DND-41 (cell line): ENCODE measurements around the gene DTWD1.

ENCODE experiments used
- ATAC-seq: fragments of 200-7000 bp; cut with Tn5 transposase; 3 replicates; pipeline ENCODE4 v1.9.1; 2021; ENCODE audit warnings: low read depth; ENCODE audit not compliant: insufficient read depth
- DNase-seq: peaks from one replicate; pipeline ENCODE4 v3.0.0-alpha.2; 2020
- H2AFZ ChIP-seq: 2 replicates; pipeline ENCODE4 v1.6.0; 2012; ENCODE audit warnings: low read depth, low read length
- H3K27ac ChIP-seq: 2 replicates; pipeline ENCODE4 v1.5.1; 2012; ENCODE audit warnings: low read length, inconsistent platforms
- H3K27me3 ChIP-seq: fragments of 200-600 bp; sonication (generic); 2 replicates; pipeline ENCODE4 v1.6.0; 2012; ENCODE audit warnings: low read length, mild to moderate bottlenecking, inconsistent platforms; ENCODE audit not compliant: insufficient read depth, poor library complexity
- H3K36me3 ChIP-seq: 2 replicates; pipeline ENCODE4 v1.5.1; 2012; ENCODE audit warnings: low read length, inconsistent platforms; ENCODE audit not compliant: insufficient read depth
- H3K4me1 ChIP-seq: 2 replicates; pipeline ENCODE4 v1.5.1; 2012; ENCODE audit warnings: mild to moderate bottlenecking, low read length; ENCODE audit not compliant: insufficient read depth
- H3K4me2 ChIP-seq: 2 replicates; pipeline ENCODE4 v1.6.0; 2012; ENCODE audit warnings: mild to moderate bottlenecking, moderate library complexity, low read length, inconsistent platforms; ENCODE audit not compliant: insufficient read depth
- H3K4me3 ChIP-seq, 2 experiments: fragments of 200-600 bp in 1 of 2; shearing (Covaris generic) in 1 of 2; 2 replicates each; pipeline ENCODE4 v1.5.1; 2012 to 2016; ENCODE audit warnings: inconsistent platforms in 2 of 2, low read length in 2 of 2, mild to moderate bottlenecking in 2 of 2, low read depth in 1 of 2, moderate library complexity in 1 of 2
- H3K79me2 ChIP-seq: 2 replicates; pipeline ENCODE4 v1.6.0; 2012; ENCODE audit warnings: low read length, inconsistent platforms; ENCODE audit not compliant: insufficient read depth
- H3K9ac ChIP-seq: 2 replicates; pipeline ENCODE4 v1.6.0; 2012; ENCODE audit warnings: low read depth, mild to moderate bottlenecking, inconsistent platforms, low read length, moderate library complexity
- H3K9me3 ChIP-seq: 2 replicates; pipeline ENCODE4 v1.5.1; 2012; ENCODE audit warnings: low read length, moderate library complexity, mild to moderate bottlenecking, inconsistent platforms; ENCODE audit not compliant: insufficient read depth, severe bottlenecking
- H4K20me1 ChIP-seq: 2 replicates; pipeline ENCODE4 v1.6.0; 2012; ENCODE audit warnings: low read length; ENCODE audit not compliant: insufficient read depth
- EZH2 ChIP-seq: IDR thresholded peaks from 3 replicates; pipeline ENCODE4 v1.6.1; 2012; ENCODE audit warnings: borderline replicate concordance, low read depth, mild to moderate bottlenecking, moderate library complexity, low read length, inconsistent platforms; ENCODE audit not compliant: severe bottlenecking
- TF ChIP-seq, protein P1 (sequence below): IDR thresholded peaks from 2 replicates; pipeline ENCODE4 v1.5.1; 2012; ENCODE audit warnings: borderline replicate concordance, low read length, moderate library complexity, mild to moderate bottlenecking; ENCODE audit not compliant: poor library complexity, severe bottlenecking; ENCODE audit errors: extremely low read depth

DTWD1 gene

DNA sequence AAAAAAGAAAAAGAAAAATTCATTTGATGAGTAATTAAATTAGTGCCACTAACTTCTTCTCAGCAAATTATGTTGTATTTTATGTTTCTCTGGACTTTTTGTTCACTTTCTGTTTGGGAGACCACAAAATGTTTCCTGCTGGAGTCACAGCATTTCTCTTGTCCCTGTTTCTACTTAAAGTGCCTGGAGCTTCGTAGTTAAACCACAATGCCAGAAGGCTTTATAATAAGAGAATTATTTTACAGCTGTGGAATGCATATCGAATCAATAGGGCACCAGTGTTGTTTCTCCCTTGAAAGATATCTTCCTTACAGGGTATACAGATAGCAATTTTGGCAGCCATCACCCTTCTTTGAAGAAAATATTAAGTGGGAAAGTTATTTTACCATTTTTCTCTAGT, 3.2 kb downstream of the DTWD1 start:
- Histone ChIP-seq H2AFZ (no peak overlapping the region), H3K36me3 (peaks cover 27% of the 10 kb centered on the region), H3K79me2 (peaks cover 37% of the 10 kb centered on the region), H3K4me3 (peak overlapping the region in 1 of 2 experiments; percentile 43; a peak in 1 of 4 replicates), H4K20me1 (no peaks in the 10 kb centered on the region), H3K9me3 (peaks cover 5% of the 10 kb centered on the region), H3K4me1 (peaks cover 33% of the 10 kb centered on the region), H3K4me2 (peak overlapping the region; percentile 82), H3K27ac (peak overlapping the region; percentile 47; the same call in 1 of the 2 replicates), H3K9ac (peak overlapping the region; percentile 30; the same call in 1 of the 2 replicates), H3K27me3 (no peaks in the 10 kb centered on the region)
- ATAC-seq: no peak
- TF ChIP-seq, protein P1, sequence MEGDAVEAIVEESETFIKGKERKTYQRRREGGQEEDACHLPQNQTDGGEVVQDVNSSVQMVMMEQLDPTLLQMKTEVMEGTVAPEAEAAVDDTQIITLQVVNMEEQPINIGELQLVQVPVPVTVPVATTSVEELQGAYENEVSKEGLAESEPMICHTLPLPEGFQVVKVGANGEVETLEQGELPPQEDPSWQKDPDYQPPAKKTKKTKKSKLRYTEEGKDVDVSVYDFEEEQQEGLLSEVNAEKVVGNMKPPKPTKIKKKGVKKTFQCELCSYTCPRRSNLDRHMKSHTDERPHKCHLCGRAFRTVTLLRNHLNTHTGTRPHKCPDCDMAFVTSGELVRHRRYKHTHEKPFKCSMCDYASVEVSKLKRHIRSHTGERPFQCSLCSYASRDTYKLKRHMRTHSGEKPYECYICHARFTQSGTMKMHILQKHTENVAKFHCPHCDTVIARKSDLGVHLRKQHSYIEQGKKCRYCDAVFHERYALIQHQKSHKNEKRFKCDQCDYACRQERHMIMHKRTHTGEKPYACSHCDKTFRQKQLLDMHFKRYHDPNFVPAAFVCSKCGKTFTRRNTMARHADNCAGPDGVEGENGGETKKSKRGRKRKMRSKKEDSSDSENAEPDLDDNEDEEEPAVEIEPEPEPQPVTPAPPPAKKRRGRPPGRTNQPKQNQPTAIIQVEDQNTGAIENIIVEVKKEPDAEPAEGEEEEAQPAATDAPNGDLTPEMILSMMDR: no peak
- TF ChIP-seq EZH2: no peak
- no peak for DNase-seq

DNA sequence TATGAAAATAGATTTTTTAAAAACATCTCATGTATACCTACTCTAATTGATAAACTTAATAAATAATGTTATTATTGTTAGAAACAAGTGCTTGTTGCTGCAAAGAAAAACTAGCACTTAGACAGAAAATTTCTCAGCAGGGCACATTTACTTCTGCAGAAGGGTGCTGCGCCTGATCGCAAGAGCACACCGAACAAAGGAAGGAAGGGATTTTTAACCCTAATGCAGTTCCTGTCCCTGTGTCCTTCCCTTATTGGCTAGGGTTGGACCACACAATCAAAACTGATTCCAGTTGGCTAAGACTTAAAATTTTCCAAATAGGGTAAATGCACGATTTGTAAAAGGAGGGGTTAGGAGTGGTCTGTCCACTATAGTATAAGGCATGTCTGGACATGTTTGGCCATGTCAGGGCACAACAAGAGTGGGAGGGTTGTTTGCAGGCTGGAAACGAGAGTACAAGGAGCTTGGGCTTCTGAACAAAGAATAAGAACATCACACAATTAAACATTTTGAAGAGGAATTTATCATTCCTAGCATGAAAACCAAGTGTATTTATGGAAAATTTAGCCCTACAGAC, 4.7 kb downstream of the DTWD1 start:
- no peak for ATAC-seq

DNA sequence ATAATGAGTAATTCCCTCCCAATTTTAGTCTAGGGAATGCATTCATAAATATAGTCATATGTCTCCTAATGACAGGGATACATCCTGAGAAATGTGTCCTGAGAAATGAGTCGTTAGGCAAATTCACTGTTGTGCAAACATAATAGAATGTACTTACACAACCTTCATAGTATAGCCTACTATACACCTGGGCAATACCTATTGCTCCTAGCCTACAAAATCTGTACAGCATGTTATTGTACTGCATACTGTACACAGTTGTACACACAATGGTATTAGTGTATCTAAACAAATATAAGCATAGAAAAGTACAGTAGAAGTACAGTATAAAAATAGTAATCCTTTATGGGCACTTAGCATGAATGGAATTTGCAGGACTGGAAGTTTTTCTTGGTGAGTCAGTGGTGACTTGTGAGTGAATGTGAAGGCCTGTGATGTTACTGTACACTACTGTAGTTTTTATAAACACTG, 6.6 kb downstream of the DTWD1 start:
- Histone ChIP-seq H3K27me3 (no peaks in the 10 kb centered on the region), H3K4me2 (no peak overlapping the region), H3K9me3 (peaks cover 5% of the 10 kb centered on the region), H2AFZ (no peak overlapping the region), H3K27ac (no peak overlapping the region), H3K9ac (no peak overlapping the region), H3K79me2 (peaks cover 19% of the 10 kb centered on the region), H3K4me3 (no peak overlapping the region), H3K36me3 (peaks cover 30% of the 10 kb centered on the region), H3K4me1 (peaks cover 13% of the 10 kb centered on the region), H4K20me1 (no peaks in the 10 kb centered on the region)
- TF ChIP-seq, protein P1: no peak
- TF ChIP-seq EZH2: no peak
- DNase-seq (no peak), ATAC-seq (no peak)

More for the DNA sequence above, 4.7 kb downstream of the DTWD1 start:
- H3K27me3 ChIP-seq: no peaks in the 10 kb centered on the region
- H2AFZ ChIP-seq: no peak overlapping the region
- H4K20me1 ChIP-seq: no peaks in the 10 kb centered on the region
- no peak overlapping the region for H3K4me2 ChIP-seq
- no peak for DNase-seq
- H3K4me1 ChIP-seq: peaks cover 23% of the 10 kb centered on the region
- H3K79me2 ChIP-seq: peaks cover 34% of the 10 kb centered on the region
- H3K36me3 ChIP-seq: peaks cover 27% of the 10 kb centered on the region
- no peak overlapping the region for H3K4me3 ChIP-seq
- H3K9me3 ChIP-seq: peaks cover 5% of the 10 kb centered on the region
- no peak overlapping the region for H3K27ac ChIP-seq
- no peak overlapping the region for H3K9ac ChIP-seq
- no peak for TF ChIP-seq EZH2
- TF ChIP-seq, protein P1: no peak
